Measurements from ENCODE around the gene HOXD11. TPM values are rescaled to one million over a fixed set of nuclear protein-coding genes. Genes with fewer than 3 reads are reported as not detected.

The HOXD11 gene
- total RNA-seq, 1 donor from 2014 or later = not detected

- peaks cover 4% of the 10 kb centered on the region for H3K36me3 Mint-ChIP-seq (ENCODE audit: low read depth)
- peaks cover 6% of the 10 kb centered on the region for H3K4me1 Mint-ChIP-seq
- peak overlapping the region; percentile 32 for H3K4me3 Mint-ChIP-seq
- H3K27ac Mint-ChIP-seq (ENCODE audit: unreplicated experiment) = no peak overlapping the region
- H3K9me3 Mint-ChIP-seq = no peaks in the 10 kb centered on the region
- no peak for TF ChIP-seq CTCF (conservative IDR thresholded peaks at IDR 0.05)
- H3K27me3 Mint-ChIP-seq (ENCODE audit: low read depth) = peaks cover 96% of the 10 kb centered on the region
- no peak for DNase-seq (ENCODE audit: low read depth, low spot score)
These were observed 16.5 kb downstream of the HOXD11 start for GRCh38 chr2:176123411-176124109.

DNA sequence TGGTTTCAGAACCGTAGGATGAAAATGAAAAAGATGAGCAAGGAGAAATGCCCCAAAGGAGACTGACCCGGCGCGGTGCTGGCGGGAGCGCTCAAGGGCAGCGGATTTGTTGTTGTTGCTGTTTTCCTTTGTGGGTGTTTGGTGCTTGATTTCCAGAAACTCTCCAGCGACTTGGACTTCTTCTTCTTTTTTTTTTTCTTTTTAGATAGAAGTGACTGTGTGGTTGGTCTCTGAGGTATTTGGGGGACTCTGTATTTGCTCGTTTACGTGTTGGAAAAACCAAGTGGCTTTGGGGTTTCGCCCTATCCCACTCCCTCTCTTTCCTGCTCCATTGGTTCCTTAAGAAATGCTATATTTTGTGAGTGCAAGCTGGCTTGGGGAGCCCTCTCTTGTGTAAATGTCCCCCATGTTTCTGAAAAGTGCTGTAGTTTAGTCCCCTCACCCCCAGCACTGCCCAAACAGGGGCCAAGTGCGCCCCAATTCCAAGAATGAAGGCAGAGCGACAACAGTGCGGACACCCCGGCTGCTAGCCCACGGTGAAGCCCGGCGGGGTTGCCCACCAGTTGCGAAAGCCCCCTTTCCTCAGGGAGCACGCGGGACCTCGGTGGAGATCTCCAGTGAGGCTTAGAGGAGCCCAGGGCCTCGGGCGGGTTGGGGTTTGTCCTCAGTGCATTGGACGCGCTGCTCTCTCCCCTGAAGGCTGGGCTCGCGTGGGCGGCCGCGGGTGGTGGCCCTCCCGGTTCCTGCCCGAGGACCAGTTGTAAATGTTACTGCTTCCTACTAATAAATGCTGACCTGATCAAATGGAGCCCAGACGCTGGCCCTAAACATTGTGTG is 17.2 kb downstream of the HOXD11 start:
- H3K9me3 Mint-ChIP-seq = no peaks in the 10 kb centered on the region
- H3K27ac Mint-ChIP-seq (ENCODE audit: unreplicated experiment) = no peak overlapping the region
- H3K4me1 Mint-ChIP-seq = peaks cover 10% of the 10 kb centered on the region
- no peaks in the 10 kb centered on the region for H3K36me3 Mint-ChIP-seq (ENCODE audit: low read depth)
- no peak for DNase-seq (ENCODE audit: low read depth, low spot score)
- peak overlapping the region; percentile 39 for H3K4me3 Mint-ChIP-seq
- TF ChIP-seq CTCF (conservative IDR thresholded peaks at IDR 0.05) = no peak
- H3K27me3 Mint-ChIP-seq (ENCODE audit: low read depth) = peaks cover 96% of the 10 kb centered on the region

- Mint-ChIP-seq H3K4me1 (peaks cover 10% of the 10 kb centered on the region), H3K27ac (ENCODE audit: unreplicated experiment) (no peak overlapping the region), H3K9me3 (no peaks in the 10 kb centered on the region), H3K4me3 (peak overlapping the region; percentile 39), H3K27me3 (ENCODE audit: low read depth) (peaks cover 93% of the 10 kb centered on the region), H3K36me3 (ENCODE audit: low read depth) (no peaks in the 10 kb centered on the region)
- no peak for DNase-seq (ENCODE audit: low read depth, low spot score)
- no peak for TF ChIP-seq CTCF (conservative IDR thresholded peaks at IDR 0.05)
These were observed 18.1 kb downstream of the HOXD11 start for GRCh38 chr2:176124947-176125771.

DNA sequence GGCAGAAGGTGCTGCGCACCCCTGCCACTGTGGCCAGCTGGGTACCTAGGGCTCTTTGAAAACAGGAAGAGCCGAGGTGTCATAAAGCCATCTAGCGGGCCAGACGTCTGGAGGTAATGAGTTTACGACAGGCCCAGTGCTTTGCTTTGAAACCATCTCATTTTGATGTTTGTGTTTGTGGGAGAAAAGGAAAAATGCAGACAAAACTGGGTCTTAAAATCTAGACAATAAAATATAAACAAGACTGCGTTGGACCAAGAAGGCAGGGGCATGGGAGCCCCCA is 18.6 kb downstream of the HOXD11 start:
- H3K36me3 Mint-ChIP-seq (ENCODE audit: low read depth) = no peaks in the 10 kb centered on the region
- H3K4me3 Mint-ChIP-seq = peak overlapping the region; percentile 9
- peaks cover 90% of the 10 kb centered on the region for H3K27me3 Mint-ChIP-seq (ENCODE audit: low read depth)
- H3K27ac Mint-ChIP-seq (ENCODE audit: unreplicated experiment) = no peak overlapping the region
- no peak for DNase-seq (ENCODE audit: low read depth, low spot score)
- H3K9me3 Mint-ChIP-seq = no peaks in the 10 kb centered on the region
- no peak for TF ChIP-seq CTCF (conservative IDR thresholded peaks at IDR 0.05)
- peaks cover 10% of the 10 kb centered on the region for H3K4me1 Mint-ChIP-seq

- Mint-ChIP-seq H3K4me1 (peaks cover 14% of the 10 kb centered on the region), H3K27me3 (ENCODE audit: low read depth) (peaks cover 90% of the 10 kb centered on the region), H3K27ac (ENCODE audit: unreplicated experiment) (no peak overlapping the region), H3K4me3 (peak overlapping the region; percentile 28), H3K9me3 (no peaks in the 10 kb centered on the region), H3K36me3 (ENCODE audit: low read depth) (no peaks in the 10 kb centered on the region)
- TF ChIP-seq CTCF (conservative IDR thresholded peaks at IDR 0.05) = peak; percentile 95
- DNase-seq (ENCODE audit: low read depth, low spot score) = peak; percentile 76
These were observed 20.1 kb downstream of the HOXD11 start for GRCh38 chr2:176126929-176127773.
